Measurements from ENCODE around the gene PRPF38B. TPM values are rescaled to one million over a fixed set of nuclear protein-coding genes. Genes with fewer than 3 reads are reported as not detected.
A peak's percentile ranks its signal among the peaks of the same experiment; 100 is the strongest.

PRPF38B gene
- total RNA-seq, 1 experiment from 2014 or later: 46.4 TPM

GRCh38 chr1:108678706-108679105, 13.4 kb upstream of the PRPF38B start:
- no peak for DNase-seq (ENCODE audit: low read depth, low spot score)
- ChIA-PET POLR2A (no interaction called here), RAD21 (ENCODE audit: low non-redundant PET in 1 of 2, low total read pairs in 2 of 2, uncharacterized antibody in 2 of 2, unreplicated experiment in 2 of 2) (no interaction called here), CTCF (no interaction called here)
- Histone ChIP-seq H3K9me3 (ENCODE audit: control insufficient read depth in 1 of 2, insufficient read depth in 1 of 2, low read depth in 1 of 2, low read length in 2 of 2) (no peaks in the 10 kb centered on the region), H4K20me1 (ENCODE audit: insufficient read depth) (no peaks in the 10 kb centered on the region), H2AFZ (ENCODE audit: low read depth, low read length, poor library complexity, severe bottlenecking) (no peak overlapping the region), H3K27ac (ENCODE audit: low read depth, low read length) (no peak overlapping the region), H3K79me2 (ENCODE audit: insufficient read depth, low read length) (no peaks in the 10 kb centered on the region), H3K36me3 (ENCODE audit: control insufficient read depth in 1 of 2, insufficient read depth in 2 of 2, low read length in 2 of 2) (no peaks in the 10 kb centered on the region), H3K4me2 (ENCODE audit: low read length) (no peak overlapping the region), H3K4me1 (ENCODE audit: control insufficient read depth in 1 of 2, insufficient read depth in 2 of 2, low read length in 2 of 2) (no peaks in the 10 kb centered on the region), H3K9me2 (ENCODE audit: insufficient read depth) (no peaks in the 10 kb centered on the region), H3K27me3 (ENCODE audit: insufficient read depth, low read length) (no peaks in the 10 kb centered on the region), H3K4me3 (replicated peaks in 1 of 2; ENCODE audit: low read depth in 1 of 2, low read length in 2 of 2) (no peak overlapping the region), H3K9ac (ENCODE audit: low read length) (no peak overlapping the region)
- TF ChIP-seq ATF3 (IDR thresholded peaks at IDR 0.05) (no peak), POLR2A (IDR thresholded peaks at IDR 0.05; ENCODE audit: borderline replicate concordance, extremely low read depth, insufficient read depth, insufficient read length) (no peak)
- no TSS peak for BruUV-seq (replicated peaks)
- ATAC-seq: no peak
- intact Hi-C loops (cut with micrococcal nuclease): no loop called here

GRCh38 chr1:108679586-108680213, 12.4 kb upstream of the PRPF38B start:
- Histone ChIP-seq H3K4me1 (ENCODE audit: control insufficient read depth in 1 of 2, insufficient read depth in 2 of 2, low read length in 2 of 2) (no peaks in the 10 kb centered on the region), H3K27me3 (ENCODE audit: insufficient read depth, low read length) (no peaks in the 10 kb centered on the region), H2AFZ (ENCODE audit: low read depth, low read length, poor library complexity, severe bottlenecking) (peak overlapping the region; percentile 5), H3K9me2 (ENCODE audit: insufficient read depth) (no peaks in the 10 kb centered on the region), H3K27ac (ENCODE audit: low read depth, low read length) (no peak overlapping the region), H3K4me2 (ENCODE audit: low read length) (no peak overlapping the region), H3K9me3 (ENCODE audit: control insufficient read depth in 1 of 2, insufficient read depth in 1 of 2, low read depth in 1 of 2, low read length in 2 of 2) (no peaks in the 10 kb centered on the region), H3K4me3 (replicated peaks in 1 of 2; ENCODE audit: low read depth in 1 of 2, low read length in 2 of 2) (no peak overlapping the region), H3K9ac (ENCODE audit: low read length) (no peak overlapping the region), H3K79me2 (ENCODE audit: insufficient read depth, low read length) (no peaks in the 10 kb centered on the region), H4K20me1 (ENCODE audit: insufficient read depth) (no peaks in the 10 kb centered on the region), H3K36me3 (ENCODE audit: control insufficient read depth in 1 of 2, insufficient read depth in 2 of 2, low read length in 2 of 2) (no peaks in the 10 kb centered on the region)
- RAD21 ChIA-PET (ENCODE audit: low non-redundant PET in 1 of 2, low total read pairs in 2 of 2, uncharacterized antibody in 2 of 2, unreplicated experiment in 2 of 2): interaction anchor here in 1 of 2 experiments (0.6 kb wide), 1 partner anchor 49 kb away, joined by 3 read pairs; no protein-coding TSS in a partner anchor
- CTCF ChIA-PET: no interaction called here
- BruUV-seq (replicated peaks): no TSS peak
- ATAC-seq (no peak), DNase-seq (ENCODE audit: low read depth, low spot score) (no peak)
- POLR2A ChIA-PET: interaction anchor here (5.2 kb wide), 1 partner anchor 12 kb away, joined by 17 read pairs; the partner anchor contains the start of gene PRPF38B
- intact Hi-C loops (cut with micrococcal nuclease): no loop called here
- TF ChIP-seq ZNF274 (IDR thresholded peaks at IDR 0.05; ENCODE audit: low read depth, low read length) (no peak), ATF3 (IDR thresholded peaks at IDR 0.05) (no peak), FOSL1 (IDR thresholded peaks at IDR 0.05; ENCODE audit: low read depth) (no peak), ZFX (IDR thresholded peaks at IDR 0.05) (no peak), SRF (IDR thresholded peaks at IDR 0.05; ENCODE audit: low read depth) (no peak), POLR2AphosphoS5 (IDR thresholded peaks at IDR 0.05; ENCODE audit: low read depth, low read length) (no peak), YY1 (IDR thresholded peaks at IDR 0.05; ENCODE audit: extremely low read depth, insufficient replicate concordance, low read depth, low read length) (no peak), MAX (IDR thresholded peaks at IDR 0.05) (no peak), SP1 (IDR thresholded peaks at IDR 0.05; ENCODE audit: low read depth) (no peak), POLR2A (IDR thresholded peaks at IDR 0.05; ENCODE audit: borderline replicate concordance, extremely low read depth, insufficient read depth, insufficient read length) (no peak), SIN3A (IDR thresholded peaks at IDR 0.05; ENCODE audit: low read depth) (no peak), EGR1 (IDR thresholded peaks at IDR 0.05; ENCODE audit: low read depth) (no peak), ZBTB33 (IDR thresholded peaks at IDR 0.05; ENCODE audit: extremely low read depth, insufficient replicate concordance, low read length) (no peak), RAD21 (IDR thresholded peaks at IDR 0.05; ENCODE audit: low read depth) (no peak), JUND (IDR thresholded peaks at IDR 0.05) (no peak)
- TF ChIP-seq, protein P1, sequence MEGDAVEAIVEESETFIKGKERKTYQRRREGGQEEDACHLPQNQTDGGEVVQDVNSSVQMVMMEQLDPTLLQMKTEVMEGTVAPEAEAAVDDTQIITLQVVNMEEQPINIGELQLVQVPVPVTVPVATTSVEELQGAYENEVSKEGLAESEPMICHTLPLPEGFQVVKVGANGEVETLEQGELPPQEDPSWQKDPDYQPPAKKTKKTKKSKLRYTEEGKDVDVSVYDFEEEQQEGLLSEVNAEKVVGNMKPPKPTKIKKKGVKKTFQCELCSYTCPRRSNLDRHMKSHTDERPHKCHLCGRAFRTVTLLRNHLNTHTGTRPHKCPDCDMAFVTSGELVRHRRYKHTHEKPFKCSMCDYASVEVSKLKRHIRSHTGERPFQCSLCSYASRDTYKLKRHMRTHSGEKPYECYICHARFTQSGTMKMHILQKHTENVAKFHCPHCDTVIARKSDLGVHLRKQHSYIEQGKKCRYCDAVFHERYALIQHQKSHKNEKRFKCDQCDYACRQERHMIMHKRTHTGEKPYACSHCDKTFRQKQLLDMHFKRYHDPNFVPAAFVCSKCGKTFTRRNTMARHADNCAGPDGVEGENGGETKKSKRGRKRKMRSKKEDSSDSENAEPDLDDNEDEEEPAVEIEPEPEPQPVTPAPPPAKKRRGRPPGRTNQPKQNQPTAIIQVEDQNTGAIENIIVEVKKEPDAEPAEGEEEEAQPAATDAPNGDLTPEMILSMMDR (IDR thresholded peaks at IDR 0.05 in 2 of 3, conservative IDR thresholded peaks at IDR 0.05 in 1 of 3; ENCODE audit: borderline replicate concordance in 1 of 3, insufficient read depth in 1 of 3, low read depth in 2 of 3, low read length in 2 of 3): no peak
